OCI-M1 (cell line): ENCODE data around the gene EIPR1.

ENCODE experiments used
- DNase-seq: peaks from one replicate; lab custom pipeline; 2025; lab: John Stamatoyannopoulos, UW

Gene EIPR1

DNA sequence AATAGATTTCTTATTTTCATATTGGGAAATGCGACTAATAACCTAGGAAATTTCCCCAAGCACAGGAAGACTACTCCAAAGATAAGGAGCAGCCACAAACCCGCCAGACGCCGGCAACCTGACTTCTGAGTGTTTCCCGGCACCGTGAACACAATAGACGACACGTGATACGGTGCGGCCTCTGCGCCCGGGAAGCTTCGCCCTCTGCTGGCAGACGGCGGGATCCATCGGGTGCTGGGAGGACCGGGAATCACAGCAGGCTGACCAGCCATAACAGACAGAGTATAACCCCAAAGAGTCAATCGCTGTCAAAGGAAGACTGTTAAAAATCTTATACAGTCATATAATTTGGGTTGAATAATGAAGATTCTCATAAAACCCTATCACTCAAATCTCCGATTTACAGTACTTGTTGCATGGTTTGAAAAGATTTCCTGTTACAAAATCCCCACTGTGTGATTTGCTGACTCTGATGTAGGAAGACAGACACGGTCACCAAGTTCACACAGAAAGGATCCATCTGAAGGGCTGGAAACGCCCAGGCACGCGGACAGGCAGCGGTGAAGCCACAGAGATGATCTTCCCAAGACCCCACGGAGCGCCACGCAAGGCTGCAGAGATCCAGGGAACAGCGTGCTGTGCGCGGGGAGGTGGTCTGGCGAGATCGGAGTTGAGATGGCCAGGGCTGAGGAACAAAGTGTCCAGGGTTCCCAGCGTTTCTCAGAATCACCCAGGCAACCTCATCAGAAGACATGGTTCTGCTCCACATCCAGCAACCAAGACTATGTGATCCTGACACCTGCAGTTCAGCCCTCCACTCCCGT is 73.8 kb downstream of the EIPR1 start:
- peak; percentile 86 for DNase-seq

DNA sequence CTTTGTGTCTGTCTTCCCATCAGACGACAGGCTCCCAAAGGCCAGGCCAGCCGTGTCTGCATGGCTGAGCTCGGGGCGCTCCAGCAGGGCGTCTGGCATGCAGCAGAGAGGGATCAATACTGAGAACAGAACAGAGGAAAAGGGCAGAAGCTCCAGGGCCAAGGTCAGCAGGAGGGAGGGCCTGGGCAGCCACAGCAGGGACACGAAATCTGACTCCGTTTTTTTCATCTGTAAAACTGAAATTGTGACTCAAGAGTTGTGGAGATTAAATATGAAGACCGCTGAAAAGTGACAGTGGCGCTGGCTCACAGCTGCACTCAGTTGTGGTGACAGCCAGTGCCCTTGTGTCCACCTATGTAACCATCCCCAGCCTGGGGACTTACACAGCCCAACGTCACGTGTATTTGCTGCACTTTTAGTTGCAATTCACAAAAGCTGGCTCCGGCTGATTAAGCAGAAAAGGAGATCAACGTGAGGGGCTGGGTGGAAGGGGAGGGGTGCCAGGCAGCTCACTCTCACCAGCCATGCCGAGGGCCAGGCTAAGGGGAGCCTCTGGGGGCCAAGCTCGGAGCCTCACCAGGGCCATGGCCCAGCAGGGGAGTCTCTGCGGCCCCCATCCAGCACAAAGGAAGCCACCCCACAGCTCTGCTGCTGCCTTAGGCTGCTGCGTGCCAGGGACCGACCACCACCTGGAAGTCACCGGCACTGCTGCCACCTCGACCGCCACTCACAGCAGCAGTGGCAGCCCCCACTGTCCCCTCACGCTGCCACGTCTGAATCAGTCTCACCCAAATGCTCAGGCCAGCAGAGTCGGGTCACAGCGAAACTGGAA is 74.7 kb downstream of the EIPR1 start:
- DNase-seq, result no peak

GRCh38 chr2:3302421-3302750 is 75.2 kb downstream of the EIPR1 start:
- DNase-seq, result no peak

DNA sequence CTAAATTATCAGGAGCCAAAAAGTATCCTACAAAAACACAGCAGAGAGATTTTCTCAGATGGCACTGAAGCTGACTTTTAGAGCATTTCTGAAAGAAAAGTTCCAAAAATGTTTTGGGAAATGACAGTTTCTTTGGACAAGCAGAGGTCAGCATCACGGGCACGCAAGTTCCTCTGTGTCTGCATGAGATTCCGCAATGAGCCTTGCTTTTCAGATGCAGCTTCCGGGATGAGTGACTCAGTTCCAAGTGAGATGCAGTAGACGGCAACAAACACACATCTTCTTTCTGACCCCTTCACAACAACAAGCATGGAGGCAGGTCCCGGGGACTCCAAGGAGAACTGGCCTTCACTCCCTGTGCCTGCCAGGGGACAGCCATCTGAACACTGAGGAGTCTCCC is 76.6 kb downstream of the EIPR1 start:
- no peak for DNase-seq

GRCh38 chr2:3300224-3300995 is 77.2 kb downstream of the EIPR1 start:
- no peak for DNase-seq

DNA sequence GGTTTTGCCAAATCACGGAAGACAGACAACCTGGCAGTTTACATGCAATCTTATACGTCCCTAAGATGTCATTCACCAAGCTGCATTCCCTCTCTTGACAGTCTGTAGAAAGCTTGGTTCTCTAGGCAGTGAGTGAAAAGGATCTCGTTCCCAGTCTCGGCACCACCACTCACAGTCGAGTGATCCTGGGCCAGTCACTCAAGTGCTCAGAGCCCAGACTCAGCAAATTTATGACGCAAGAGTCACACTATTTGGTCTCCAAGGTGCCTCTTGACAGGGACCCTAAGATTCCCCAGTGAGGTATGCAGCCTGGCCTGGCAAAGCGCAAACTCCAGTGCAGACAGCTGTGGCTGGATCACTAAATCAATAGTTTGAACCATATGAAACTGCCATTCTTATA is 77.9 kb downstream of the EIPR1 start:
- no peak for DNase-seq

DNA sequence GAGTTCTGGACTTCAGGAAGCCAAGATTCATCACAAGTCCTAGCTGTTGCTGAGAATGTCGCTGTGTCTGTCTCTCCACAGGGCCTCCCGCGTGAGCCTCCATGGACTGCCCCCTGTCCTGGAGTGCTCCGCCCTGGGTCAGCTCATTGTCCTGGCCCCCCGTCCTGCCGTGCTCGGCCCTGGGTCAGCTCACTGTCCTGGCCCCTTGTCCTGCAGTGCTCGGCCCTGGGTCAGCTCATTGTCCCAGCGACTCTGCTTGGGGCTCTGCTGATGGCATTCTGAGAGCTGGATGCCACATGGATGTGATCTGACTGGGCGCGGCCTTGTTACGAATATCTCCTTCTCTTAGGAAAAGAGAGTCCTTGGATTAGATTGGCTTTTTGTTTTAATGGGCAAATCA is 78.5 kb downstream of the EIPR1 start:
- no peak for DNase-seq

GRCh38 chr2:3298191-3298590 is 79.4 kb downstream of the EIPR1 start:
- no peak for DNase-seq

DNA sequence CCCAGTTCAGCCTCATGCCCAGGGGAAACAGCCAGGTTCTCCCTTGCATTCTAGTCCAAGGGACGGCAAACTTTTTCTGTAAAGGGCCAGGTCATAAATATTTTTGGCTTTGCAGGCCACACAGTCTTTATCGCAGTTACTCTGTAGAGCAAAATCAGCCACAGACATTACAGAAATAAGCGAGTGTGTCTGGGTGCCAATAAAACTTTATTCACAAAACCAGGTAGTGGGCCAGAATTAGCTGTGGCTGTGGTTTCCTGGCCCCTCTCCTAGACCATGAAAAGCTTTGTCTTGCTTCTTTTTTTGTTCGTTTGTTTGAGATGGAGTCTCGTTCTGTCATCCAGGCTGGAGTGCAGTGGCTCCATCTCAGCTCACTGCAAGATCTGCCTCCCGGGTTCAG is 80.1 kb downstream of the EIPR1 start:
- DNase-seq, result no peak

- no peak for DNase-seq
Measured at GRCh38 chr2:3296182-3296972, 81.2 kb downstream of the EIPR1 start.

DNA sequence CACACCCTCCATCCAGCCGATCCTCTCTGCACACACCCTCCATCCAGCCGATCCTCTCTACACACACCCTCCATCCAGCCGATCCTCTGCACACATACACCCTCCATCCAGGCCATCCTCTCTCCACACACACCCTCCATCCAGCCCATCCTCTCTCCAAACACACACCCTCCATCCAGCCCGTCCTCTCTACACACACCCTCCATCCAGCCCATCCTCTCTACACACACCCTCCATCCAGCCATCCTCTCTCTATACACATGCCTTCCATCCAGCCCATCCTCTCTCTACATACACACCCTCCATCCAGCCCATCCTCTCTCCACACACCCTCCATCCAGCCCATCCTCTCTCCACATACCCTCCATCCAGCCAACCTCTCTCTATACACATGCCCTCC is 83.1 kb downstream of the EIPR1 start:
- DNase-seq, result no peak

DNA sequence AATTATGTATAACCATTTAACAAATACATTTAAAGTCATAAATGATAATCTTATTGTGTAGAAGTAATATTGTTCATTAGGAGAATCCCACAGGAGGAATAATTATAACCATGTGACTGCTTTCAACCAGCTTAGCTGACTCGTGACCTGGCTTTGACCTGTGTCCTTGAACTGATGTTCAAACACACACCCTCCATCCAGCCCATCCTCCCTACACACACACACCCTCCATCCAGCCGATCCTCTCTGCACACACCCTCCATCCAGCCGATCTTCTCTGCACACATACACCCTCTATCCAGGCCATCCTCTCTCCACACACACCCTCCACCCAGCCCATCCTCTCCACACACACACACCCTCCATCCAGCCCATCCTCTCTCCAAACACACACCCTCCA is 83.5 kb downstream of the EIPR1 start:
- no peak for DNase-seq

- DNase-seq, result no peak
Measured at GRCh38 chr2:3293221-3293620, 84.4 kb downstream of the EIPR1 start.

GRCh38 chr2:3292416-3292815 is 85.2 kb downstream of the EIPR1 start:
- DNase-seq, result no peak

- no peak for DNase-seq
Measured at GRCh38 chr2:3291750-3292149, 85.9 kb downstream of the EIPR1 start.

DNA sequence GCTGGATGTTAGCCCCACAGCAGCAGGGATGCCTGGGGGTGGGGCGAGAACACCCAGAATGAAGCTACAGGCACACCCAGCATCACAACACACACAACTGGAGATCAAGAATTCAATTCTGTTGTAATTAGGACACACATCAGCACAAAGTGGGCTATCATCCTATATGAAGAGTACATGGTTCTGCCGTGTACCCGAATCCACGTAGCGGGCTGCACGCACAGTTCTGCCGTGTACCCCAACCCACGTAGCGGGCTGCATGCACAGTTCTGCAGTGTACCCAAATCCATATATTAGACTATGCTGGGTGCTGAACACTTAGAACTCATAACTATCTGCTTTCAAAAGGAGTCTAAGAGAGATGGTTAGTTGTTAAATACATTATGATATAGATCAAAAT is 86.5 kb downstream of the EIPR1 start:
- no peak for DNase-seq

DNA sequence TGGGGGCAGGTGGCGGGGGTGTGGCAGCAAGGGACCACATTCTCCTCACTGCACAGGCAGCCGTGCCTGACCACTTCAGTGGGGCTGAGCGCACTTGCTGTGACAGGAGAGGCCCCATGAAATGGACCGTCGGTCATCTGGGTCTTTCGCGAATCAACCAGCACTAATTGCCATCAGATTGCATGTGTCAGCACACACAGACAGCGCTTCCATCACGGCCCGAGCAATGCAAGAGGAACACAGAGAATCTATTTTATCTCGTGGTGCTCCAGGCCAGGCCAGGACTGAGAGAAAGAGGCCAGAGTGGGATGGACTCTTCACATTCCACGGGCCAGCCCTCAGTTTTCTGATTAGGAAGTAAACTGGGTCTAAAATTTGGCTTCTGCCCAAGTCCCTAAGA is 87.0 kb downstream of the EIPR1 start:
- DNase-seq, result no peak

- no peak for DNase-seq
Measured at GRCh38 chr2:3289971-3290370, 87.6 kb downstream of the EIPR1 start.

DNA sequence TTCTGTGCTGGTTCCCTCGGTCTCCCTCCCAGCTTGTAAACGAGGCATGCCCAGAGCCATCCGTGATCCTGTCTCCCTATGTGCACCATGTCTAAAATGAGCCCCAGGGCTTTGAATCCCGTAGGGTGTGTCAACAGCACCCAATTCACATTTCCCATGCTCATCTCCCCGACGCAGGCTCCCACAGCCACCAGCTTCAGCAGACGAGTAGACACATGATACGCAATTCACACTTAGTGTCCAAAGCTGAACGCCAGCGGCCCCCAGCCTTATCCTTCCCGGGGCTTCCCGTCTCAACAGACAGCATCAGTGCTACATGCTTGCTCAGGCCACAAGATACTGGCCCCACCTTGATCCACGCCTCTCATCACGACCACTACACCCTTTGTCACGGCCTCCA is 88.1 kb downstream of the EIPR1 start:
- no peak for DNase-seq

GRCh38 chr2:3289171-3289515 is 88.5 kb downstream of the EIPR1 start:
- no peak for DNase-seq

DNA sequence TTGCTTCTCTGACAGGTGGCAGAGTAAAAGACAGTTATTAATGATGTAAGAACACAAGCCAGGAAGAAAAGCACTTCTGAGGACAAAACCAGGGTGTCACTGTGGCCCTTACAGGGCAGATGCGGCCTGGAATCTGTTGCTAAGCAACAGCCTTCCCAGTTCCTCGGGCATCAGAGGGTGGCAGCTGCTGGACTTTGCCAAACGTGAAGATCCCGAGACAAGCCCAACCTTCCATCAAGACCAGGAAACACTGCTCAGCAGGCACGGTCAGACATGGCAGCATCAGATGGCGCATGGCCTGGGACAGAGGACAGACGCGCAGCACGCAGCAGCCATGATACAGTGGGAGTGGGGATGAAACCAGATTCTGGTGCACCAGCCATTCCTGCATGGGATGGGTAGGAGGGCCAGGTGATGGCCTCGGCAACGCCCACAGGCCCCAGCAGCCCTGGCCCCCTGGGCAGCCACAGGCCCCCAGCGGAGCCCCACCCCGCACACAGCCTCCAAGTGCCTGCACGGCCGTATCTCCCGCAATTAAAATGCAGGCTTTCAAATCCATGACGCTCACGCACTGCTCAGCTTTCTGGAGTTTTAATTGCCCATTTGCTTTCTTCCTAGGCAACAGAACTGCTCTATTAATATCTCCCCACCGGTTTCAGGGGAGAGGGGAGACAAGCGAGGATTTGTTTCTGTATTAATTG is 89.0 kb downstream of the EIPR1 start:
- DNase-seq, result no peak
